ENCODE measurements around the gene TESPA1. TPM values are rescaled to one million over a fixed set of nuclear protein-coding genes. Genes with fewer than 3 reads are reported as not detected.

Gene TESPA1
- total and polyA plus RNA-seq, 12 donors, result 0.14 to 1.4 (median 0.59) TPM

DNA sequence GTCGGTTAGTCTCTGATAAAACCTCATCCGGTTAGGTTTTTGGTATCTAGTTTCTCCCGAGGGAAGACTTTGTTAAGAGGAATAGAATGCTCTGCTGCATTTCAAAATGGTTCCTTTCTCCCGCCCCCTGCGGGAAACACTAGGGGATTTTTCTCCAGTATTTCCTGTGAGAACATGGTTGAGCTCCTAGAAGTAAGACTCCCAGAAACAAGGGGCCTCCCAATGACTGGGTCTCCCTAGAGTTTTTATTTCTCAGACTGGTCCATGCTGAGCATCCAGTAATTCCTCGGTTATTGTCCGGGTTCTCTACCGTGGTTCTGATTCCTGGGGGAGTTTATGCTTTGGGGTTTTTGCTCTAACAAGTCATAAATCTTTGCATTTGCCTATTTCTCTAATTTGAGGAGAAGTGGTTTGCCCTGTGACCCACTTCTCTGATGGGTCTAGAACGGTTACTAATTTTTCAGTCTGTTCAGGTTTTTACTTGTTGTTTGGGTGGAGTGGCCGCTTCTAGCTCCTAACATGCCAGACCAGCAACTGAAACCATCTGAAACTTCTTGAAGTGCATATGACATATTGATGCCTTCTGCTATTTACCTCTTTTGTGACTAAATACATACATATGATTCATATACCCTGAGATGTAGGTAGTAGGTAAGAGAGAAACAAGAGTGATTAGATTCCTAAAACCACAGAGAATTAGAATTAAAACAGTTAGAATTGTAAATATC lies 25.1 kb downstream of the TESPA1 start:
- no peak for ATAC-seq
- Histone ChIP-seq H3K4me1 (peaks cover 0 to 31% (median 0%) of the 10 kb centered on the region in 9 donors), H3K27ac (no peak overlapping the region), H3K27me3 (peaks cover 0 to 46% (median 9%) of the 10 kb centered on the region in 7 donors), H3K36me3 (no peaks in the 10 kb centered on the region), H3K9me3 (no peaks in the 10 kb centered on the region), H3K4me3 (no peak overlapping the region)
- TF ChIP-seq, protein P1, sequence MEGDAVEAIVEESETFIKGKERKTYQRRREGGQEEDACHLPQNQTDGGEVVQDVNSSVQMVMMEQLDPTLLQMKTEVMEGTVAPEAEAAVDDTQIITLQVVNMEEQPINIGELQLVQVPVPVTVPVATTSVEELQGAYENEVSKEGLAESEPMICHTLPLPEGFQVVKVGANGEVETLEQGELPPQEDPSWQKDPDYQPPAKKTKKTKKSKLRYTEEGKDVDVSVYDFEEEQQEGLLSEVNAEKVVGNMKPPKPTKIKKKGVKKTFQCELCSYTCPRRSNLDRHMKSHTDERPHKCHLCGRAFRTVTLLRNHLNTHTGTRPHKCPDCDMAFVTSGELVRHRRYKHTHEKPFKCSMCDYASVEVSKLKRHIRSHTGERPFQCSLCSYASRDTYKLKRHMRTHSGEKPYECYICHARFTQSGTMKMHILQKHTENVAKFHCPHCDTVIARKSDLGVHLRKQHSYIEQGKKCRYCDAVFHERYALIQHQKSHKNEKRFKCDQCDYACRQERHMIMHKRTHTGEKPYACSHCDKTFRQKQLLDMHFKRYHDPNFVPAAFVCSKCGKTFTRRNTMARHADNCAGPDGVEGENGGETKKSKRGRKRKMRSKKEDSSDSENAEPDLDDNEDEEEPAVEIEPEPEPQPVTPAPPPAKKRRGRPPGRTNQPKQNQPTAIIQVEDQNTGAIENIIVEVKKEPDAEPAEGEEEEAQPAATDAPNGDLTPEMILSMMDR (IDR thresholded peaks at IDR 0.05), result no peak
- intact Hi-C loops (cut with DNase I), result loop anchor here (2.0 to 10.0 kb wide), 12 partner anchors 105 to 375 kb away; partner anchors contain the start of genes MUCL1 (in 4 of the 10) and PPP1R1A (in 1 of the 10)
- WGBS, 2 donors, result 55 to 57% methylated on average over 10 of the region's 10 CpGs
- no peak for DNase-seq

DNA sequence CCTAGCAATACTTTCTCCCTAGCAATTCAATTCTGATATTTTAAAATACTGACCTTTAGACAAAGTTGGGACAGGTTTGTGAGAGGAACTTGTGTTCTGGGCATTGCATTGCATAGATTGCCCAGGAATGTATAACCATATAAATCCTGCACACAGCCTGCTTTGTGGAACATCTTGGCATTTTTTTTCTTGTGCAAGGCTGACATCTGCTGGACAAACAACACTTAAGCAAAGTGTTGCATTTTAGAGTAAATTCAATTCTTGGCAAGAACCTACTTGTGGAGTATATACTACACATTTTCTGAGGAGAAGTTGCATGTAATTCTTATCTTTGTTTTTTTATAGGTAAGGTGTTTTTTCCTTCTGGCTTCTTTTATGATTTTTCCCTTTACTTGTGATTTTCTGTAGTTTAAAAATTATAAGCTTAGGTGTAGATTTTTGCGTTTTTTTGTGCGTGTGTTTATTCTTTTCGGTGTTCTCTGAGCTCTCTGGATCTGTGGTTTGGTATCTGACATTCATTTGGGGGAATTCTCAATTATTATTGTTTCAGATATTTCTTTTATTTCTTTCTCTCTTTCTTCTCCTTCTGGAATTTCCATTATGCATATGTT lies 26.4 kb downstream of the TESPA1 start:
- no peaks in the 10 kb centered on the region for H3K36me3 ChIP-seq
- intact Hi-C loops (cut with DNase I), result loop anchor here in 9 of 10 donors (1.0 to 10.0 kb wide), 12 partner anchors 103 to 373 kb away; partner anchors contain the start of genes MUCL1 (in 3 of the 9) and PPP1R1A (in 1 of the 9)
- TF ChIP-seq, protein P1 (IDR thresholded peaks at IDR 0.05), result peak; percentile 18 to 81 (median 70)
- H3K27ac ChIP-seq, result no peak overlapping the region
- no peaks in the 10 kb centered on the region for H3K9me3 ChIP-seq
- H3K27me3 ChIP-seq, result peaks cover 0 to 46% (median 9%) of the 10 kb centered on the region in 7 donors
- DNase-seq (peak in 1 of 2 donors; percentile 51), ATAC-seq (peak in 4 of 8 donors; percentile 42 to 61 (median 50))
- H3K4me3 ChIP-seq, result no peak overlapping the region
- H3K4me1 ChIP-seq, result peaks cover 0 to 31% (median 0%) of the 10 kb centered on the region in 9 donors
- WGBS, 2 donors, result 93 to 99% methylated on average over 3 of the region's 3 CpGs

DNA sequence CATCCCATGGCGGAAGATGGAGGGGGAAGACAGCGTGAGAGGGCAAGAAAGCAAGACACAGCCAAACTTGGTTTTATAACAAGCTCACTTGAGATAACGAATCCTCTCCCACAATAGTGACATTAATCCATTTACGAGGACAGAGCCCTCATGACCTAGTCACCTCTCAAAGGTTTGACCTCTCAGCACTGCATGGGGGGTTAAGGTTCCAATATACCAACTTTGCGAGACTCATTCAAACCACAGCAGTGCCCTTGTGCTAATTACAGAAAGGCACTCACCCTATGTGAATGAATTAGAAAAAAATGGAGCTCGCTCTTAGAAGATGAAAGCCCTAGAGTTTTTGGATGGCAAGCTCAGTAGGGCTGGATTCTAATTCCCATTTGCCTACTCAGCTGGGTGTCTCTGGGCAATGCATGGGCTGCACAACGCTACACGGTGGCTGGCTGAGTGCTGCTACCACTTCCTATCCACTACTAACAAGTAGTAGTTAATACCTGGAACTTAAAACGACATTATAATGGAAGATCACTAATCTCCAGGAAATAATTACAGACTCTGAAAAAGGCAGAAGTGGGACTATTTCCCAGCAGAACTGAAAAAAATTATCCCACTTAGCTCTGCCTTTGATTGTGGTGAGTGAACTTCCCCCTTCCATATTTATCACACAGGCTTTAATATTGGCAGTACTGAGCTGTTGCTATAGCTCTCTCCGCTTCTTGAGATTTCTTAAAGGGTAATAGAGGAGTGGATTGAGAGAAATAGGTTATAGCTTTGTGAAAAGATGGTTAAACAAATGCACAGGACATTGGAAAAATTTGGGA lies 27.5 kb downstream of the TESPA1 start:
- H3K36me3 ChIP-seq, result no peaks in the 10 kb centered on the region
- H3K4me1 ChIP-seq, result peaks cover 0 to 31% (median 0%) of the 10 kb centered on the region in 9 donors
- 72 to 76% methylated on average over 10 of the region's 10 CpGs for WGBS, 2 donors
- intact Hi-C loops (cut with DNase I), result loop anchor here in 9 of 10 donors (2.0 to 10.0 kb wide), 10 partner anchors 102 to 372 kb away; partner anchors contain the start of genes MUCL1 (in 5 of the 9) and PPP1R1A (in 1 of the 9)
- H3K4me3 ChIP-seq, result no peak overlapping the region
- H3K27me3 ChIP-seq, result peaks cover 0 to 41% (median 9%) of the 10 kb centered on the region in 7 donors
- peak overlapping the region in 1 of 10 donors; percentile 11 for H3K27ac ChIP-seq
- ATAC-seq (peak in 1 of 8 donors; percentile 48), DNase-seq (no peak)
- no peaks in the 10 kb centered on the region for H3K9me3 ChIP-seq
- TF ChIP-seq, protein P1 (IDR thresholded peaks at IDR 0.05), result no peak

Measured in heart right ventricle (tissue), 16 donors.